HCT116 (cell line): Measurements from ENCODE around the gene MEN1. TPM values are rescaled to one million over a fixed set of nuclear protein-coding genes. Genes with fewer than 3 reads are reported as not detected.

Experiments used
- ATAC-seq: fragments of 200-7000 bp; cut with Tn5 transposase; 2 replicates; pipeline ENCODE4 v1.9.1; 2020; ENCODE audit warnings: mild to moderate bottlenecking, moderate library complexity
- BruUV-seq: library from RNA; stranded (reverse); fragments of 400-500 nt; replicated peaks from 2 replicates; lab custom pipeline; 2021; lab: Mats Ljungman, UMichigan
- CTCF ChIA-PET: fragments of 300-600 bp; sonication (Branson Sonifier 250); formaldehyde crosslinking; loops from one replicate; lab custom pipeline; 2021; ENCODE audit warnings: antibody characterized with exemption; lab: Charles Lee
- POLR2A ChIA-PET: fragments of 300-600, 350-600 bp; sonication (Branson Sonifier 250); formaldehyde crosslinking; loops from one replicate; lab custom pipeline; 2021; ENCODE audit warnings: antibody characterized with exemption; lab: Charles Lee
- RAD21 ChIA-PET, 2 experiments: fragments of 300-600 bp; sonication (Branson Sonifier 250); formaldehyde crosslinking; loops; one replicate each; lab custom pipeline; 2023; ENCODE audit warnings: low total read pairs in 2 of 2; ENCODE audit not compliant: uncharacterized antibody in 2 of 2, unreplicated experiment in 2 of 2, low non-redundant PET in 1 of 2; lab: Charles Lee
- DNase-seq: peaks from one replicate; pipeline ENCODE4 v3.0.0-alpha.2; 2010; ENCODE audit warnings: low read depth, low spot score
- H2AFZ ChIP-seq: fragments of 200-600 bp; shearing (Covaris generic), sonication (generic); 2 replicates; pipeline ENCODE4 v1.6.1; 2017; ENCODE audit warnings: low read depth, mixed run types, mixed read lengths, antibody characterized with exemption, low read length; ENCODE audit not compliant: poor library complexity, severe bottlenecking
- H3K27ac ChIP-seq: 2 replicates; pipeline ENCODE4 v1.5.1; 2012; ENCODE audit warnings: low read depth, low read length
- H3K27me3 ChIP-seq: fragments of 200-600 bp; sonication (generic); 2 replicates; pipeline ENCODE4 v1.6.1; 2016; ENCODE audit warnings: mixed run types, low read length, mixed read lengths; ENCODE audit not compliant: insufficient read depth
- H3K36me3 ChIP-seq, 2 experiments: fragments of 200-500 bp in 1 of 2; fragments of 200-600 bp in 1 of 2; sonication (Bioruptor generic) in 1 of 2; sonication (generic) in 1 of 2; 2 replicates each; pipeline versions ENCODE4 v1.5.1 to v1.6.1; 2014 to 2016; ENCODE audit warnings: low read length in 2 of 2, inconsistent platforms in 1 of 2, mixed read lengths in 1 of 2, mixed run types in 1 of 2; ENCODE audit not compliant: insufficient read depth in 2 of 2, control insufficient read depth in 1 of 2
- H3K4me1 ChIP-seq, 2 experiments: fragments of 200-600 bp in 1 of 2; sonication (generic) in 1 of 2; 2 replicates each; pipeline versions ENCODE4 v1.5.1 to v1.6.1; 2012 to 2017; ENCODE audit warnings: low read length in 2 of 2, inconsistent platforms in 1 of 2, mild to moderate bottlenecking in 1 of 2, mixed read lengths in 1 of 2, mixed run types in 1 of 2, moderate library complexity in 1 of 2; ENCODE audit not compliant: insufficient read depth in 2 of 2, control insufficient read depth in 1 of 2
- H3K4me2 ChIP-seq: fragments of 200-600 bp; sonication (generic); 2 replicates; pipeline ENCODE4 v1.6.1; 2017; ENCODE audit warnings: mixed run types, low read length, mixed read lengths
- H3K4me3 ChIP-seq, 2 experiments: fragments of 200-600 bp in 1 of 2; sonication (generic) in 1 of 2; replicated peaks in 1 of 2; 2 replicates each; pipeline ENCODE4 v1.5.1; 2011 to 2016; ENCODE audit warnings: low read length in 2 of 2, control low read depth in 1 of 2, low read depth in 1 of 2, mild to moderate bottlenecking in 1 of 2, mixed read lengths in 1 of 2, mixed run types in 1 of 2
- H3K79me2 ChIP-seq: fragments of 200-600 bp; sonication (generic); 2 replicates; pipeline ENCODE4 v1.6.1; 2017; ENCODE audit warnings: mild to moderate bottlenecking, mixed run types, low read length, moderate library complexity, mixed read lengths; ENCODE audit not compliant: insufficient read depth
- H3K9ac ChIP-seq: fragments of 200-600 bp; sonication (generic); 2 replicates; pipeline ENCODE4 v1.6.1; 2016; ENCODE audit warnings: low read length, mixed read lengths
- H3K9me2 ChIP-seq: fragments of 200-600 bp; sonication (generic), shearing (Covaris generic); 2 replicates; pipeline ENCODE4 v1.6.1; 2017; ENCODE audit warnings: mixed run types, mild to moderate bottlenecking, moderate library complexity; ENCODE audit not compliant: insufficient read depth
- H3K9me3 ChIP-seq, 2 experiments: fragments of 200-500 bp in 1 of 2; fragments of 200-600 bp in 1 of 2; sonication (Bioruptor generic) in 1 of 2; sonication (generic) in 1 of 2; 2 replicates each; pipeline ENCODE4 v1.6.1; 2014 to 2017; ENCODE audit warnings: low read length in 2 of 2, mixed read lengths in 2 of 2, inconsistent platforms in 1 of 2, low read depth in 1 of 2, mild to moderate bottlenecking in 1 of 2, mixed run types in 1 of 2, moderate library complexity in 1 of 2; ENCODE audit not compliant: control insufficient read depth in 1 of 2, insufficient read depth in 1 of 2
- H4K20me1 ChIP-seq: fragments of 200-600 bp; sonication (generic), shearing (Covaris generic); 2 replicates; pipeline ENCODE4 v1.6.1; 2017; ENCODE audit warnings: mixed run types, mild to moderate bottlenecking, moderate library complexity; ENCODE audit not compliant: insufficient read depth
- ATF3 ChIP-seq: IDR thresholded peaks from 2 replicates; pipeline ENCODE4 v1.6.1; 2012
- ELF1 ChIP-seq: IDR thresholded peaks from 2 replicates; pipeline ENCODE4 v1.6.1; 2012; ENCODE audit warnings: low read depth, borderline replicate concordance
- MAX ChIP-seq: IDR thresholded peaks from 2 replicates; pipeline ENCODE4 v1.6.1; 2012
- RAD21 ChIP-seq: IDR thresholded peaks from 2 replicates; pipeline ENCODE4 v1.6.1; 2012; ENCODE audit warnings: low read depth, mild to moderate bottlenecking
- TCF7L2 ChIP-seq: IDR thresholded peaks from 2 replicates; pipeline ENCODE4 v1.7.0; 2011; ENCODE audit warnings: borderline replicate concordance, inconsistent platforms; ENCODE audit not compliant: insufficient read depth, insufficient read length; ENCODE audit errors: extremely low read depth
- ZFX ChIP-seq: fragments of 450-650 bp; IDR thresholded peaks from 2 replicates; pipeline ENCODE4 v1.6.1; 2017
- ZNF274 ChIP-seq: fragments of 200-500 bp; sonication (Bioruptor generic); IDR thresholded peaks from 2 replicates; pipeline ENCODE4 v1.6.1; 2014; ENCODE audit warnings: mild to moderate bottlenecking, low read depth, low read length, inconsistent platforms
- intact Hi-C: fragments of 100-400 bp; cut with micrococcal nuclease; formaldehyde crosslinking; loops from 2 replicates; pipeline ENCODE4 v1.10.0; 2022
- total RNA-seq: library from RNA; stranded (reverse); gene quantifications from one replicate; pipeline ENCODE4 v1.2.1, GENCODE V29; 2021; ENCODE audit not compliant: unreplicated experiment

Gene MEN1
- total RNA-seq, 1 experiment from 2014 or later, result 62.1 TPM

GRCh38 chr11:64834031-64834722, 23.8 kb upstream of the MEN1 start:
- RAD21 ChIA-PET, result no interaction called here
- Histone ChIP-seq H3K4me2 (no peak overlapping the region), H3K9me2 (no peaks in the 10 kb centered on the region), H3K9ac (no peak overlapping the region), H3K27me3 (no peaks in the 10 kb centered on the region), H3K27ac (no peak overlapping the region; the same call in 1 of the 2 replicates), H3K36me3 (peaks cover 16 to 19% of the 10 kb centered on the region in 2 experiments; a peak in 3 of 4 replicates), H2AFZ (no peak overlapping the region), H4K20me1 (no peaks in the 10 kb centered on the region), H3K4me1 (peaks cover 12 to 16% of the 10 kb centered on the region in 2 experiments), H3K9me3 (no peaks in the 10 kb centered on the region), H3K4me3 (no peak overlapping the region), H3K79me2 (no peaks in the 10 kb centered on the region)
- no peak for TF ChIP-seq RAD21
- POLR2A ChIA-PET, result interaction anchor here (0.8 to 1.3 kb wide), 2 partner anchors 13 to 173 kb away, joined by 3 to 4 read pairs; no protein-coding TSS in a partner anchor
- intact Hi-C loops, result no loop called here
- no peak for ATAC-seq
- no TSS peak for BruUV-seq
- no peak for DNase-seq
- CTCF ChIA-PET, result interaction anchor here (2.1 kb wide), 1 partner anchor 10 kb away, joined by 9 read pairs; the partner anchor contains the start of gene CDC42BPG

- Histone ChIP-seq H3K4me2 (no peak overlapping the region), H3K4me3 (no peak overlapping the region), H3K9me3 (no peaks in the 10 kb centered on the region), H3K27ac (no peak overlapping the region), H3K9me2 (no peaks in the 10 kb centered on the region), H3K79me2 (no peaks in the 10 kb centered on the region), H3K36me3 (peaks cover 14 to 16% of the 10 kb centered on the region in 2 experiments; a peak in 3 of 4 replicates), H3K9ac (no peak overlapping the region), H4K20me1 (no peaks in the 10 kb centered on the region), H3K4me1 (peaks cover 12 to 16% of the 10 kb centered on the region in 2 experiments), H3K27me3 (no peaks in the 10 kb centered on the region), H2AFZ (no peak overlapping the region)
- no TSS peak for BruUV-seq
- ChIA-PET RAD21 (no interaction called here), POLR2A (no interaction called here), CTCF (no interaction called here)
- DNase-seq (no peak), ATAC-seq (no peak)
- intact Hi-C loops, result no loop called here
- no peak for TF ChIP-seq MAX
- TF ChIP-seq ATF3, result no peak
- no peak for TF ChIP-seq RAD21
- no peak for TF ChIP-seq ELF1
- TF ChIP-seq TCF7L2, result no peak
- no peak for TF ChIP-seq ZNF274
- no peak for TF ChIP-seq ZFX
These were observed 23.2 kb upstream of the MEN1 start for GRCh38 chr11:64833509-64833908.
